IPS-NIHi7 (cell line): ENCODE results near the gene SWAP70.

Experiments
- DNase-seq: peaks from one replicate; pipeline ENCODE4 v3.0.0; 2012; ENCODE audit warnings: mixed read lengths; ENCODE audit errors: extremely low spot score

The SWAP70 gene

DNA sequence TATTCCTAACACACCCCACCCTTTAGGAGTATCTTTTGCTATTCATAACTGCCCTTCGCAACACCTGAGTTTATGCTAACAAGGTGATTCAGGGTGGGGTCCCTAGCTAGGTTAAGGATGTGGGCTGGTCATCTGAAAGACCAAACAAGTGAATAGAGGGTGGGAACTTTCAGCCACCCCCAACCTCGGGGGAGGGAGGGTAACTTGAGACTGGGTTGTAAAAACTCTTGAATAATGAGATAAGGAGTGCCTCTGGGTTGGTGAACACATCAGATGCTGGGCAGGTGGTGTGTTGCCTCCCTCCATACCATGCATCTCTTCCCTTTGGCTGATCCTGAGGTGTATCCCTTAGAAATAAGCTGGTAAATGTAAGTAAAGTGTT, 111.5 kb downstream of the SWAP70 start:
- DNase-seq, result peak; percentile 69

GRCh38 chr11:9776203-9776602, 112.3 kb downstream of the SWAP70 start:
- no peak for DNase-seq

GRCh38 chr11:9777066-9777465, 113.2 kb downstream of the SWAP70 start:
- no peak for DNase-seq

DNA sequence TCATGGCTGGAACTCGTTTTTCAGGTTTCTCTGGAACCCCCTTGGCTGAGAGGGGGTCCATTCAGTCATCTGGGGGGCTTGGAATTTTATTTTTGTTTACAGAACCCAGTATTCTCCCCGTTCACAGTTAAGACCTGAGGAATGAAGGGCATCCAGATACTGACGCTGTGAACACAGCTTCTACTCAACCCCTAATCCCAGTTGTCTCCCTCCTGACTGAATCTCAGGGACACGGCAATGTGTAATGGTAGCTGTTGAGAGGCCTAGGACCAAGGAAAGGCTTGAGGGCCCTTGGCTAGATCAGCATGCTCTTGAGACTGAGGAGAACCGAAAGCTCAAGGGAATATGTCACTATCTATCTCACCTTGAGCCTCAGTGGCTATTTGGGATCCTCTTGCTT, 113.6 kb downstream of the SWAP70 start:
- no peak for DNase-seq

- DNase-seq, result no peak
Measured at GRCh38 chr11:9780929-9781328, 117.1 kb downstream of the SWAP70 start.

- DNase-seq, result no peak
Measured at GRCh38 chr11:9783986-9784385, 120.1 kb downstream of the SWAP70 start.

- DNase-seq, result no peak
Measured at GRCh38 chr11:9784602-9785315, 120.9 kb downstream of the SWAP70 start.

GRCh38 chr11:9787260-9787659, 123.4 kb downstream of the SWAP70 start:
- no peak for DNase-seq

DNA sequence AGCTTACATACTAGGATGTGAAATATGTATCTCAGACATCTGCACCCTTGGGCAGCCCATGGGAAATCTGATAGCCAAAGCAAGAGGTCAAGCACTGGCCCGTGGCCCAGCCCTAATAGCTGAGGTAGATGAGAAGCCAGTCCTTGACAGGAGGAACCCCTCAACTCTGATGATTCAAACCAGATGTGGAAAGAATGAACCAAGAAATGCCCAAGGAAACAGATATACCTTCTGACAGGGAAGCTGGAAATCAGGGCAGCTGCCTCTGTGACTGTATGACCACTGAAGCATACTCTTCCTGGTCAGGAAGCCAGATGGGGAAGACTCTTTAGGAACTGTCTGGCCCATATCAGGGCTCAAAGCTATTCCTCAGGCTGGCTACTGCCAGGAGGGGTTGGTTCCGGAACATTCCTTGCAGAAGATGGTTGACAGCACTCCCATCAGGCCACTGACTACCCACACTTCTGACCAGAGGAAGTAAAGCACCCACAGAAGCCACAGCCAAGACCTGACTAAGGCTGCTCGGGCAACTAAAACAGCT, 124.2 kb downstream of the SWAP70 start:
- no peak for DNase-seq

DNA sequence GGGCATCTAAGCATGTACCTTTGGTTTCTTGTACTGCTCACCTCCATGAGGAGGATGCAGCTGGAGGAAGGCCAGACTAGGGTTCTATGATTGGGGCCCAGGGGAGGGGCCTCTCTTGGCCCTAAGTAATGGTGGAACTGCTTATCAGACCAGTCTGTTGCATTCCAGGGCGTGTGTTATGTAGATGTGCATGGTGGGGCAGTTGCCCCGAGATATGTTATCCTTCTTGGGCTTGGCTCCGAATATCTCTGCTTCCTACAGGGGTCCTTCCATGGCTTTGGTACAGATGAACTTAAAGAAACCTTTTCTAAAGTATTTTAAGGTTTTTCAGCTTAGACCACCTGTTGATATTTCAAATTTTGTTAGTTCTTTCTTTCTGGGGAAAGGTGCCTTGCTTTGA, 126.0 kb downstream of the SWAP70 start:
- no peak for DNase-seq

GRCh38 chr11:9790703-9791102, 126.8 kb downstream of the SWAP70 start:
- DNase-seq, result no peak

DNA sequence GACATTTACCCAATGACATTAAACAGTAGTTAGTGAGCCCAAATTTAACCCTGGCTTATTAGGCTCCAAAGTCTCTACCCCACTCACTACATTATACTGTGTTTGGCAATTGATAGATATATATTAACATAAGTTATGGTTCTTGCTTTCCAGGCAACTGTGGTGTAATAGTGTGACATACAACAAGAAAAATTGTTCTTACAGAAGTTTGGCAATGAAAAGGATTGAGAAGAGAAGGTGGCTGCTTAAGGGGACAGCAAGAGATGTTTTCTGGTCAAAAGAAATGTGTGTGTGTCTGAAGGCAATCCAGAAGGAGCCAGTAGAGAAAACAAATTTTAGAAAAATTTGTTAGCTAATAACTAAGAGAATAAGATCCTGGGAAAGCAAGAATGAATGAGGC, 132.4 kb downstream of the SWAP70 start:
- no peak for DNase-seq

DNA sequence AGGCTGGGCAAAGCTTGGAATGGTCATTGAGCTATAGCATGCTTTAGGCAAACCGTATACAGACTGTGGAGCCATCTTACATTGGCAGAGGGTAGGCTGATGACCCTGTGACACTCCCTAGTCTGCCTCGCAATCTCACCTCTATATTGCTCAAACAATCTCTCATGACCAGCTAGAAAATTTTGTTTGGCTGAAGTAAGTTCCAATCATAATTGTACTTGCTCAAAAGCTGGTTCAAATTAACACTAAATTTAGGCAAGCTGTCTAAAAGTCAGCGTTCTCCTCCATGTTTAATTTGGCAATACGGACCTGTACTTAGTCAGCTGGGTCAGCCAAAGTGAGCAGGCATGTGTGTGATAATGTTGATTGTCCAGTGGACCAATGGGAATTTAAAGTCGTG, 133.0 kb downstream of the SWAP70 start:
- DNase-seq, result no peak

DNA sequence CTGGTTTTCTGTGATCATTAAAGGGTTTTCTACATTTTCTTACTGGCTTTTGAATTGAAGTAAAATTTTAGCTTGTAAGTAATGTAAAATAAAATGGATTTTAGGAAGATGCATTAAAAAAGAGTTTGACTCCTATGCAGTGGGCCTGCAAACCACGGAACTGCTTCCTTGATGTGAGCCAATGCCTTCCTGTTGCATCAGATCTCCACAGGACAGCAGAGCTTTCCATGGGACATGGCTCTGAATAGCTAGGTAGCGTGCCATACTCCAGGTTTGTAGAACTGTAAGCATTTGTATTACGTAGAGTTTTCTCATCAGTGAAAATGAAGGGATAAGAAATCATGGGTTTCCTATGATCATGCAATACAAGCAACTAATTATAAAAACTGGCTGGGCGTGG, 133.4 kb downstream of the SWAP70 start:
- no peak for DNase-seq

- DNase-seq, result no peak
Measured at GRCh38 chr11:9799886-9800285, 136.0 kb downstream of the SWAP70 start.

DNA sequence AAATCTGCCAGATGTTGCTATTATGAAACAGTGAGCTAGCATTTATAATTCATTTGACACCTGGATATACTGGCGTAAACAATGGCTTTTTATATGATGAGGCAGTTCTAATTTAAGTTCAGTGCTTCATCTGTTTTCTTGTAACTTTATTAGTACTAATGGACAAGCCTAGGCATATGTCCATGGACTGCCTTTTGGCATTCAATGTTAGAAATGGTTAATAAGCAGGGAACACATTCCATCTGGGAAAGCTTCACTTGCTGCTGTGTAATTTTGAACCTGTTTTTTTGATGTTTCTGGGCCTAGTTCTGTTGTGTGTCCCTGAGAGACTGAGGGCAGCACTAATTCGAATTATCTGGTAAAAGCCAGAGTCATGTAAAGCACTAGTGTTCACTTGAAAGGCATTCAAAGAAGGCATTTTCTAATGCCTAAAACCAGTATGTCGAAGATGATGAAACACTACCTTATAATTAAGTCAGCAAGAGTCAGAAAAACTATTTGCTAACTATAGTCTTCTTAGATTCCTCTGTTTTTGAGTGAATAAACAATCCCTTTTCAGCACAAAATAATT, 138.5 kb downstream of the SWAP70 start:
- no peak for DNase-seq
